Measurements from ENCODE around the gene CDK1. TPM values are rescaled to one million over a fixed set of nuclear protein-coding genes. Genes with fewer than 3 reads are reported as not detected.

Gene CDK1
- polyA plus RNA-seq, 1 donor, result 40.0 TPM

- Histone ChIP-seq H3K36me3 (ENCODE audit: control insufficient read depth, insufficient read depth, low read length) (no peaks in the 10 kb centered on the region), H3K27ac (ENCODE audit: low read length) (no peak overlapping the region), H3K4me1 (ENCODE audit: control insufficient read depth, insufficient read depth, low read length) (peaks cover 8% of the 10 kb centered on the region), H3K9me3 (ENCODE audit: control insufficient read depth, low read depth, low read length) (no peaks in the 10 kb centered on the region), H3K4me3 (ENCODE audit: low read length) (no peak overlapping the region), H3K27me3 (ENCODE audit: control insufficient read depth, insufficient read depth, low read length) (no peaks in the 10 kb centered on the region)
- DNase-seq, result no peak
- no CpG with 5 or more reads among the region's 2 CpGs for WGBS (ENCODE audit: insufficient coverage, low lambda C conversion rate)
Observed at GRCh38 chr10:60735244-60735643, 43.0 kb upstream of the CDK1 start.

- H3K4me3 ChIP-seq (ENCODE audit: low read length), result no peak overlapping the region
- H3K4me1 ChIP-seq (ENCODE audit: control insufficient read depth, insufficient read depth, low read length), result peaks cover 6% of the 10 kb centered on the region
- H3K27ac ChIP-seq (ENCODE audit: low read length), result no peak overlapping the region
- 100% methylated on average over 3 of the region's 5 CpGs for WGBS (ENCODE audit: insufficient coverage, low lambda C conversion rate)
- no peaks in the 10 kb centered on the region for H3K36me3 ChIP-seq (ENCODE audit: control insufficient read depth, insufficient read depth, low read length)
- H3K27me3 ChIP-seq (ENCODE audit: control insufficient read depth, insufficient read depth, low read length), result no peaks in the 10 kb centered on the region
- no peaks in the 10 kb centered on the region for H3K9me3 ChIP-seq (ENCODE audit: control insufficient read depth, low read depth, low read length)
- no peak for DNase-seq
Observed at GRCh38 chr10:60737242-60737641, 41.0 kb upstream of the CDK1 start.

- no peak overlapping the region for H3K27ac ChIP-seq (ENCODE audit: low read length)
- H3K36me3 ChIP-seq (ENCODE audit: control insufficient read depth, insufficient read depth, low read length), result no peaks in the 10 kb centered on the region
- H3K27me3 ChIP-seq (ENCODE audit: control insufficient read depth, insufficient read depth, low read length), result no peaks in the 10 kb centered on the region
- H3K4me3 ChIP-seq (ENCODE audit: low read length), result no peak overlapping the region
- H3K4me1 ChIP-seq (ENCODE audit: control insufficient read depth, insufficient read depth, low read length), result no peaks in the 10 kb centered on the region
- no peaks in the 10 kb centered on the region for H3K9me3 ChIP-seq (ENCODE audit: control insufficient read depth, low read depth, low read length)
- DNase-seq, result no peak
Observed at GRCh38 chr10:60739558-60739957, 38.7 kb upstream of the CDK1 start.

- H3K4me1 ChIP-seq (ENCODE audit: control insufficient read depth, insufficient read depth, low read length), result no peaks in the 10 kb centered on the region
- DNase-seq, result no peak
- no peaks in the 10 kb centered on the region for H3K9me3 ChIP-seq (ENCODE audit: control insufficient read depth, low read depth, low read length)
- WGBS (ENCODE audit: insufficient coverage, low lambda C conversion rate), result 83% methylated on average over 3 of the region's 3 CpGs
- H3K36me3 ChIP-seq (ENCODE audit: control insufficient read depth, insufficient read depth, low read length), result no peaks in the 10 kb centered on the region
- no peak overlapping the region for H3K4me3 ChIP-seq (ENCODE audit: low read length)
- H3K27ac ChIP-seq (ENCODE audit: low read length), result no peak overlapping the region
- no peaks in the 10 kb centered on the region for H3K27me3 ChIP-seq (ENCODE audit: control insufficient read depth, insufficient read depth, low read length)
Observed at GRCh38 chr10:60742512-60742911, 35.8 kb upstream of the CDK1 start.

- Histone ChIP-seq H3K9me3 (ENCODE audit: control insufficient read depth, low read depth, low read length) (no peaks in the 10 kb centered on the region), H3K27me3 (ENCODE audit: control insufficient read depth, insufficient read depth, low read length) (no peaks in the 10 kb centered on the region), H3K4me3 (ENCODE audit: low read length) (no peak overlapping the region), H3K4me1 (ENCODE audit: control insufficient read depth, insufficient read depth, low read length) (no peaks in the 10 kb centered on the region), H3K27ac (ENCODE audit: low read length) (no peak overlapping the region), H3K36me3 (ENCODE audit: control insufficient read depth, insufficient read depth, low read length) (no peaks in the 10 kb centered on the region)
- DNase-seq, result no peak
- no CpG with 5 or more reads among the region's 2 CpGs for WGBS (ENCODE audit: insufficient coverage, low lambda C conversion rate)
Observed at GRCh38 chr10:60747817-60748469, 30.3 kb upstream of the CDK1 start.

GRCh38 chr10:60753152-60753551, 25.1 kb upstream of the CDK1 start:
- H3K36me3 ChIP-seq (ENCODE audit: control insufficient read depth, insufficient read depth, low read length), result no peaks in the 10 kb centered on the region
- no peaks in the 10 kb centered on the region for H3K9me3 ChIP-seq (ENCODE audit: control insufficient read depth, low read depth, low read length)
- no peaks in the 10 kb centered on the region for H3K27me3 ChIP-seq (ENCODE audit: control insufficient read depth, insufficient read depth, low read length)
- no peak overlapping the region for H3K4me3 ChIP-seq (ENCODE audit: low read length)
- H3K4me1 ChIP-seq (ENCODE audit: control insufficient read depth, insufficient read depth, low read length), result no peaks in the 10 kb centered on the region
- no peak for DNase-seq
- H3K27ac ChIP-seq (ENCODE audit: low read length), result no peak overlapping the region
- no CpG with 5 or more reads among the region's 1 CpG for WGBS (ENCODE audit: insufficient coverage, low lambda C conversion rate)

GRCh38 chr10:60753817-60754216, 24.5 kb upstream of the CDK1 start:
- WGBS (ENCODE audit: insufficient coverage, low lambda C conversion rate), result 100% methylated on average over 1 of the region's 5 CpGs
- no peaks in the 10 kb centered on the region for H3K4me1 ChIP-seq (ENCODE audit: control insufficient read depth, insufficient read depth, low read length)
- no peaks in the 10 kb centered on the region for H3K27me3 ChIP-seq (ENCODE audit: control insufficient read depth, insufficient read depth, low read length)
- DNase-seq, result no peak
- no peak overlapping the region for H3K4me3 ChIP-seq (ENCODE audit: low read length)
- H3K36me3 ChIP-seq (ENCODE audit: control insufficient read depth, insufficient read depth, low read length), result no peaks in the 10 kb centered on the region
- H3K9me3 ChIP-seq (ENCODE audit: control insufficient read depth, low read depth, low read length), result no peaks in the 10 kb centered on the region
- H3K27ac ChIP-seq (ENCODE audit: low read length), result no peak overlapping the region

- no peaks in the 10 kb centered on the region for H3K4me1 ChIP-seq (ENCODE audit: control insufficient read depth, insufficient read depth, low read length)
- WGBS (ENCODE audit: insufficient coverage, low lambda C conversion rate), result no CpG with 5 or more reads among the region's 3 CpGs
- H3K36me3 ChIP-seq (ENCODE audit: control insufficient read depth, insufficient read depth, low read length), result no peaks in the 10 kb centered on the region
- DNase-seq, result peak in 1 of 2 donors; percentile 23
- no peaks in the 10 kb centered on the region for H3K27me3 ChIP-seq (ENCODE audit: control insufficient read depth, insufficient read depth, low read length)
- H3K9me3 ChIP-seq (ENCODE audit: control insufficient read depth, low read depth, low read length), result no peaks in the 10 kb centered on the region
- no peak overlapping the region for H3K27ac ChIP-seq (ENCODE audit: low read length)
- no peak overlapping the region for H3K4me3 ChIP-seq (ENCODE audit: low read length)
Observed at GRCh38 chr10:60757420-60757895, 20.8 kb upstream of the CDK1 start.

- DNase-seq, result no peak
- H3K4me1 ChIP-seq (ENCODE audit: control insufficient read depth, insufficient read depth, low read length), result no peaks in the 10 kb centered on the region
- no CpG with 5 or more reads among the region's 6 CpGs for WGBS (ENCODE audit: insufficient coverage, low lambda C conversion rate)
- no peaks in the 10 kb centered on the region for H3K9me3 ChIP-seq (ENCODE audit: control insufficient read depth, low read depth, low read length)
- no peaks in the 10 kb centered on the region for H3K27me3 ChIP-seq (ENCODE audit: control insufficient read depth, insufficient read depth, low read length)
- no peak overlapping the region for H3K27ac ChIP-seq (ENCODE audit: low read length)
- no peaks in the 10 kb centered on the region for H3K36me3 ChIP-seq (ENCODE audit: control insufficient read depth, insufficient read depth, low read length)
- H3K4me3 ChIP-seq (ENCODE audit: low read length), result no peak overlapping the region
Observed at GRCh38 chr10:60759181-60759580, 19.1 kb upstream of the CDK1 start.

- Histone ChIP-seq H3K27me3 (ENCODE audit: control insufficient read depth, insufficient read depth, low read length) (no peaks in the 10 kb centered on the region), H3K27ac (ENCODE audit: low read length) (no peak overlapping the region), H3K4me3 (ENCODE audit: low read length) (no peak overlapping the region), H3K36me3 (ENCODE audit: control insufficient read depth, insufficient read depth, low read length) (no peaks in the 10 kb centered on the region), H3K4me1 (ENCODE audit: control insufficient read depth, insufficient read depth, low read length) (no peaks in the 10 kb centered on the region), H3K9me3 (ENCODE audit: control insufficient read depth, low read depth, low read length) (no peaks in the 10 kb centered on the region)
- DNase-seq, result no peak
Observed at GRCh38 chr10:60760711-60761210, 17.5 kb upstream of the CDK1 start.

- no peaks in the 10 kb centered on the region for H3K9me3 ChIP-seq (ENCODE audit: control insufficient read depth, low read depth, low read length)
- WGBS (ENCODE audit: insufficient coverage, low lambda C conversion rate), result no CpG with 5 or more reads among the region's 1 CpG
- no peak overlapping the region for H3K4me3 ChIP-seq (ENCODE audit: low read length)
- H3K27ac ChIP-seq (ENCODE audit: low read length), result no peak overlapping the region
- no peak for DNase-seq
- H3K27me3 ChIP-seq (ENCODE audit: control insufficient read depth, insufficient read depth, low read length), result no peaks in the 10 kb centered on the region
- no peaks in the 10 kb centered on the region for H3K4me1 ChIP-seq (ENCODE audit: control insufficient read depth, insufficient read depth, low read length)
- H3K36me3 ChIP-seq (ENCODE audit: control insufficient read depth, insufficient read depth, low read length), result no peaks in the 10 kb centered on the region
Observed at GRCh38 chr10:60762554-60762953, 15.7 kb upstream of the CDK1 start.

All from large intestine (tissue), 3 donors.